ENCODE results near the gene SPRR1A.

DNA sequence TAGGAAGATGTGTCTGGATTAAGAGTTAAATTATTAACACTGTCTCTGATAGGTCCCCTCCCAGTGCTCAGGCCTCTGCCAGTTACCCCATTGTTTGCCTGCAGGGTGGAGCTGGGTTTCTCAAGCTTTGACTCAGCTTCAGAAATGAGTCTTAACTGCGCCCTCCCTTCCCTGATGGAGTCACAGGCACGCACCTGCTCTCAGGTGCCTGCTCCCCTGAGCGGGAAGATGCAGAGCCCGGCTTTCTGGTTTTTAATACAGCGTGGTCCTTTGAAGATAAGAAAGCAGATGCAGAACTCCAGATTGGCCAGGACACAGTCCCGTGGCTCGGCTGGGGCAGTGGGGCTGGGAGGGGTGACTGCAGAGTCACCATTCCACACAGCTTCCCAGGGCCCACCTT, 16.7 kb upstream of the SPRR1A start:
- TF ChIP-seq, protein P1, sequence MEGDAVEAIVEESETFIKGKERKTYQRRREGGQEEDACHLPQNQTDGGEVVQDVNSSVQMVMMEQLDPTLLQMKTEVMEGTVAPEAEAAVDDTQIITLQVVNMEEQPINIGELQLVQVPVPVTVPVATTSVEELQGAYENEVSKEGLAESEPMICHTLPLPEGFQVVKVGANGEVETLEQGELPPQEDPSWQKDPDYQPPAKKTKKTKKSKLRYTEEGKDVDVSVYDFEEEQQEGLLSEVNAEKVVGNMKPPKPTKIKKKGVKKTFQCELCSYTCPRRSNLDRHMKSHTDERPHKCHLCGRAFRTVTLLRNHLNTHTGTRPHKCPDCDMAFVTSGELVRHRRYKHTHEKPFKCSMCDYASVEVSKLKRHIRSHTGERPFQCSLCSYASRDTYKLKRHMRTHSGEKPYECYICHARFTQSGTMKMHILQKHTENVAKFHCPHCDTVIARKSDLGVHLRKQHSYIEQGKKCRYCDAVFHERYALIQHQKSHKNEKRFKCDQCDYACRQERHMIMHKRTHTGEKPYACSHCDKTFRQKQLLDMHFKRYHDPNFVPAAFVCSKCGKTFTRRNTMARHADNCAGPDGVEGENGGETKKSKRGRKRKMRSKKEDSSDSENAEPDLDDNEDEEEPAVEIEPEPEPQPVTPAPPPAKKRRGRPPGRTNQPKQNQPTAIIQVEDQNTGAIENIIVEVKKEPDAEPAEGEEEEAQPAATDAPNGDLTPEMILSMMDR (conservative IDR thresholded peaks at IDR 0.05 in 1 of 2, IDR thresholded peaks at IDR 0.05 in 1 of 2; ENCODE audit: extremely low read depth in 1 of 2, insufficient read depth in 1 of 2, low read depth in 1 of 2, low read length in 2 of 2) = peak in 1 of 2 donors; percentile 5
- no peak for TF ChIP-seq EZH2 (IDR thresholded peaks at IDR 0.05; ENCODE audit: borderline replicate concordance, low read length)

All from mammary epithelial cell (primary cell).